MM.1S (cell line): ENCODE results near the gene STAT1.

Experiments
- DNase-seq: peaks from one replicate; pipeline ENCODE4 v3.0.0-alpha.2; 2015
- H2AFZ ChIP-seq: fragments of 300-600 bp; sonication (generic); 2 replicates; pipeline ENCODE4 v1.6.0; 2016; ENCODE audit warnings: antibody characterized with exemption, low read length
- H3F3A ChIP-seq: fragments of 300-600 bp; sonication (generic); 2 replicates; pipeline ENCODE4 v1.6.1; 2016; ENCODE audit warnings: mild to moderate bottlenecking, antibody characterized with exemption, low read length, moderate library complexity, mixed read lengths; ENCODE audit not compliant: insufficient read depth
- H3K27ac ChIP-seq: fragments of 300-600 bp; sonication (generic); 2 replicates; pipeline ENCODE4 v1.5.1; 2016; ENCODE audit warnings: mild to moderate bottlenecking, low read length
- H3K27me3 ChIP-seq: fragments of 300-600 bp; sonication (generic); replicated peaks from 2 replicates; pipeline ENCODE4 v1.6.0; 2016; ENCODE audit warnings: low read length; ENCODE audit not compliant: insufficient read depth
- H3K36me3 ChIP-seq: fragments of 300-600 bp; sonication (generic); replicated peaks from 2 replicates; pipeline ENCODE4 v1.6.1; 2016; ENCODE audit warnings: mild to moderate bottlenecking, low read length, mixed read lengths; ENCODE audit not compliant: insufficient read depth
- H3K4me1 ChIP-seq: fragments of 300-600 bp; sonication (generic); 2 replicates; pipeline ENCODE4 v1.6.1; 2016; ENCODE audit warnings: low read length, mixed read lengths
- H3K4me2 ChIP-seq: fragments of 300-600 bp; sonication (generic); 2 replicates; pipeline ENCODE4 v1.6.0; 2016; ENCODE audit warnings: low read depth, low read length
- H3K4me3 ChIP-seq: fragments of 300-600 bp; sonication (generic); 2 replicates; pipeline ENCODE4 v1.5.1; 2016; ENCODE audit warnings: low read length, mixed read lengths
- H3K79me2 ChIP-seq: fragments of 300-600 bp; sonication (generic); 2 replicates; pipeline ENCODE4 v1.6.1; 2016; ENCODE audit warnings: mixed run types, low read length, mixed read lengths
- H3K9ac ChIP-seq: fragments of 300-600 bp; sonication (generic); 2 replicates; pipeline ENCODE4 v1.6.1; 2016; ENCODE audit warnings: low read length, mixed read lengths
- H3K9me2 ChIP-seq: fragments of 300-600 bp; sonication (generic); replicated peaks from 2 replicates; pipeline ENCODE4 v1.6.1; 2016; ENCODE audit warnings: mild to moderate bottlenecking, low read length, mixed read lengths; ENCODE audit not compliant: insufficient read depth
- H3K9me3 ChIP-seq: fragments of 300-600 bp; sonication (generic); replicated peaks from 2 replicates; pipeline ENCODE4 v1.6.1; 2016; ENCODE audit warnings: mild to moderate bottlenecking, low read length, mixed read lengths; ENCODE audit not compliant: insufficient read depth
- H4K20me1 ChIP-seq: fragments of 300-600 bp; sonication (generic); 2 replicates; pipeline ENCODE4 v1.6.1; 2016; ENCODE audit warnings: mild to moderate bottlenecking, low read length, moderate library complexity, mixed read lengths; ENCODE audit not compliant: insufficient read depth
- EZH2 ChIP-seq: fragments of 300-600 bp; sonication (generic); optimal IDR thresholded peaks from 2 replicates; pipeline ENCODE3; 2017; ENCODE audit warnings: low read depth, mild to moderate bottlenecking, antibody characterized with exemption, low read length, mixed read lengths
- EZH2phosphoT487 ChIP-seq: fragments of 300-600 bp; sonication (generic); IDR thresholded peaks from 2 replicates; pipeline ENCODE4 v1.6.1; 2018; ENCODE audit warnings: antibody characterized with exemption, low read length
- TF ChIP-seq, protein P1 (sequence below): fragments of 300-600 bp; sonication (generic); IDR thresholded peaks from 2 replicates; pipeline ENCODE4 v1.5.1; 2016; ENCODE audit warnings: antibody characterized with exemption, low read length, mixed read lengths

STAT1 gene

DNA sequence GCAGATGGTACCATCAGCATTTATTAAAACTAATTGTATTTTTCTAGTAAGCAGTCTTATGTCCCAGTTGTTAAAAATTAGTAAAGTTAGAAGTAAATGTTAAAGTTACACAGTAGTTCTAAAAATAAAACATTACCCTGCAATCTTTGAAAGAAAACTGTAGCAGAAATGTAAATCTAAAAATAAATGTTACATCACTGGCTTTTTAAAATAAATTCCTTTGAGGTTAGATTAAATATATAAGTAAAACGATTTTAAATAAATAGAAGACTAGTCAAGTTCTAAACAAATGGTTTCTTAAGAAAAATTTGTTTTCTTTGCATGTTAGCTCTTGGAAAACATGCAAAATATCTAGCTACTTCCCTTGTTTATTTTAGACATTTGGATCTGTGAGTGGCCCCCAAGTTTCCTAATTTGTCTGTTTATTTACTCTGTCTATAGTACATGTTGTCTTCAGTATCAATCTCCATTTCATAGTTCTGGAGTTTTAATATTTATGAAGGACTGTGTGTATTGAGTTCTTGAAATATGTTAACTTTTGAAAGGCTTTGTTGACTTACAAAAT, 75.1 kb downstream of the STAT1 start:
- no peak overlapping the region for H3K27ac ChIP-seq
- no peak overlapping the region for H3K9ac ChIP-seq
- no peaks in the 10 kb centered on the region for H3K9me3 ChIP-seq
- H4K20me1 ChIP-seq = no peaks in the 10 kb centered on the region; the same call in 1 of the 2 replicates
- no peaks in the 10 kb centered on the region for H3K79me2 ChIP-seq
- no peak overlapping the region for H2AFZ ChIP-seq
- no peak overlapping the region for H3K4me3 ChIP-seq
- no peaks in the 10 kb centered on the region for H3K27me3 ChIP-seq
- H3F3A ChIP-seq = no peaks in the 10 kb centered on the region; the same call in 1 of the 2 replicates
- H3K36me3 ChIP-seq = peaks cover 4% of the 10 kb centered on the region; the same call in 1 of the 2 replicates
- no peak overlapping the region for H3K4me2 ChIP-seq
- no peaks in the 10 kb centered on the region for H3K4me1 ChIP-seq
- no peaks in the 10 kb centered on the region for H3K9me2 ChIP-seq
- TF ChIP-seq, protein P1, sequence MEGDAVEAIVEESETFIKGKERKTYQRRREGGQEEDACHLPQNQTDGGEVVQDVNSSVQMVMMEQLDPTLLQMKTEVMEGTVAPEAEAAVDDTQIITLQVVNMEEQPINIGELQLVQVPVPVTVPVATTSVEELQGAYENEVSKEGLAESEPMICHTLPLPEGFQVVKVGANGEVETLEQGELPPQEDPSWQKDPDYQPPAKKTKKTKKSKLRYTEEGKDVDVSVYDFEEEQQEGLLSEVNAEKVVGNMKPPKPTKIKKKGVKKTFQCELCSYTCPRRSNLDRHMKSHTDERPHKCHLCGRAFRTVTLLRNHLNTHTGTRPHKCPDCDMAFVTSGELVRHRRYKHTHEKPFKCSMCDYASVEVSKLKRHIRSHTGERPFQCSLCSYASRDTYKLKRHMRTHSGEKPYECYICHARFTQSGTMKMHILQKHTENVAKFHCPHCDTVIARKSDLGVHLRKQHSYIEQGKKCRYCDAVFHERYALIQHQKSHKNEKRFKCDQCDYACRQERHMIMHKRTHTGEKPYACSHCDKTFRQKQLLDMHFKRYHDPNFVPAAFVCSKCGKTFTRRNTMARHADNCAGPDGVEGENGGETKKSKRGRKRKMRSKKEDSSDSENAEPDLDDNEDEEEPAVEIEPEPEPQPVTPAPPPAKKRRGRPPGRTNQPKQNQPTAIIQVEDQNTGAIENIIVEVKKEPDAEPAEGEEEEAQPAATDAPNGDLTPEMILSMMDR = no peak
- no peak for TF ChIP-seq EZH2
- no peak for TF ChIP-seq EZH2phosphoT487
- DNase-seq = no peak

DNA sequence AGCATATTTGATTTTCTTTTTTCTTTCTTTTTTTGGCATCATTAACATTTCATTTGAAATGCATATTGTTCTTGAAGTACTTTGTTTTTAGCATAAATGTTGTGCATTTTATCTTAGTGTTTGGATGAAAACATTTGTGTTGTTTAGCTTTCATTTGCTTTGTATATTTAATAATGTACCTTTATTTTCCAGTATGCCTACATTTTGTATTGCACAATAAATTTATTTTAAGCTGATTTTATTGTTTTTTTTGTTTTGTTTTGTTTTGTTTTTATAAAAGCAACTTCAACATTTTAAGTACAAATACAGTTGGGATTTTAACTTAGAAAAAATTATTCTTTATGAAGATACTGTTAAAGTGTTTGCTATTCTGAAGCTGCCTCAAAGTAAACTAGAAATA, 78.9 kb downstream of the STAT1 start:
- no peaks in the 10 kb centered on the region for H3K79me2 ChIP-seq
- no peaks in the 10 kb centered on the region for H3K4me1 ChIP-seq
- H3K9ac ChIP-seq = no peak overlapping the region
- no peaks in the 10 kb centered on the region; the same call in 1 of the 2 replicates for H3F3A ChIP-seq
- H3K4me3 ChIP-seq = no peak overlapping the region
- H3K27ac ChIP-seq = no peak overlapping the region
- H2AFZ ChIP-seq = no peak overlapping the region
- TF ChIP-seq, protein P1 = no peak
- no peak for TF ChIP-seq EZH2
- DNase-seq = no peak
- no peaks in the 10 kb centered on the region for H3K9me3 ChIP-seq
- H3K36me3 ChIP-seq = peaks cover 9% of the 10 kb centered on the region; the same call in 1 of the 2 replicates
- no peak overlapping the region for H3K4me2 ChIP-seq
- H3K9me2 ChIP-seq = no peaks in the 10 kb centered on the region
- H4K20me1 ChIP-seq = no peaks in the 10 kb centered on the region; the same call in 1 of the 2 replicates
- H3K27me3 ChIP-seq = no peaks in the 10 kb centered on the region

GRCh38 chr2:190933361-190933760, 80.6 kb downstream of the STAT1 start:
- Histone ChIP-seq H3K36me3 (peaks cover 9% of the 10 kb centered on the region; the same call in 1 of the 2 replicates), H4K20me1 (no peaks in the 10 kb centered on the region; the same call in 1 of the 2 replicates), H3K27me3 (no peaks in the 10 kb centered on the region), H3K9me3 (no peaks in the 10 kb centered on the region), H3K9me2 (no peaks in the 10 kb centered on the region), H2AFZ (no peak overlapping the region), H3K27ac (no peak overlapping the region), H3K4me3 (no peak overlapping the region), H3K9ac (no peak overlapping the region), H3K4me1 (no peaks in the 10 kb centered on the region), H3K79me2 (no peaks in the 10 kb centered on the region), H3F3A (no peaks in the 10 kb centered on the region; the same call in 1 of the 2 replicates), H3K4me2 (no peak overlapping the region)
- no peak for TF ChIP-seq EZH2
- no peak for TF ChIP-seq EZH2phosphoT487
- TF ChIP-seq, protein P1 = no peak
- DNase-seq = no peak
